Stimulated activated CD4-positive, alpha-beta T cell treated with anti-CD3 and anti-CD28 coated beads, Interleukin-12 subunit alpha, Interleukin-12 subunit beta, amount 100 ng/mL, for 24 hours (primary cell): Measurements from ENCODE around the gene HAUS8.

Experiments used
- DNase-seq, 2 experiments: peaks; one replicate each; pipeline ENCODE4 v3.0.0-alpha.2; 2020; ENCODE audit warnings: low read depth in 2 of 2

The HAUS8 gene

DNA sequence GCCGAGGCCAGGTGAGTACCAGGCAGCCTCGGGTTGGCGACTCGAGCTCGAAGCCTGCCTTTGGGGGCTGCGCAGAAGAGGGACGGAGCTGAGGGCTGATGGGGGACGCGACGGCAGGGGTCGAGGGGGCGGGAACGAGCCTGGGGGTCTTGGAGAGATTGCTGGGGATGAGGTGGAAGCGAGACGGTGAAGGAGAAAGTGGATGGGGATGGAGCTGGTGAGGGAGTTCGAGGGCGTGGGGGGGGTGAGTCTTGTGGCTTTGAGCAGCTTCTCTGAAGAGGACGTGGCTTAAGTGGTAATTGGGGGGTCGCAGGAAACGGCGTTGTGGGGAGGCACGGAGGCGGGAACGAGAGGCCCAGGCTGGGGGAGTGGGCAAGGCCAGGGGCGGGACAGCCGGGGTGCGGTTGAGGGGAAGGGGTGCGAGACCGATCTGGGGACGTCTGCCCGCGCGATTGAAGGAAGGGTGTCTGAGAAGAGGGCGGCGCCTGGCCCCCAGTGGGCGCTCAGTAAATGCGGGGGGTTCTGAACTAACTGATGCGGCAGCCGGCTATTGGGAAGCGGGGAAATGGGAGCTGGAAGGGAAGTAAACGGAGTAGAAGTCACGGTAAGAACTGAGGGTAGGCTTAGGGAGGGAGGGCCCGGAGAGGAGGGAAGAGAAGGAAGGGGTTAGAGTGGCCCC, 751 bp upstream of the HAUS8 start:
- peak in 1 of 2 experiments; percentile 26 for DNase-seq

- DNase-seq, result no peak
These were observed 618 bp downstream of the HAUS8 start for GRCh38 chr19:17074634-17075034.

DNA sequence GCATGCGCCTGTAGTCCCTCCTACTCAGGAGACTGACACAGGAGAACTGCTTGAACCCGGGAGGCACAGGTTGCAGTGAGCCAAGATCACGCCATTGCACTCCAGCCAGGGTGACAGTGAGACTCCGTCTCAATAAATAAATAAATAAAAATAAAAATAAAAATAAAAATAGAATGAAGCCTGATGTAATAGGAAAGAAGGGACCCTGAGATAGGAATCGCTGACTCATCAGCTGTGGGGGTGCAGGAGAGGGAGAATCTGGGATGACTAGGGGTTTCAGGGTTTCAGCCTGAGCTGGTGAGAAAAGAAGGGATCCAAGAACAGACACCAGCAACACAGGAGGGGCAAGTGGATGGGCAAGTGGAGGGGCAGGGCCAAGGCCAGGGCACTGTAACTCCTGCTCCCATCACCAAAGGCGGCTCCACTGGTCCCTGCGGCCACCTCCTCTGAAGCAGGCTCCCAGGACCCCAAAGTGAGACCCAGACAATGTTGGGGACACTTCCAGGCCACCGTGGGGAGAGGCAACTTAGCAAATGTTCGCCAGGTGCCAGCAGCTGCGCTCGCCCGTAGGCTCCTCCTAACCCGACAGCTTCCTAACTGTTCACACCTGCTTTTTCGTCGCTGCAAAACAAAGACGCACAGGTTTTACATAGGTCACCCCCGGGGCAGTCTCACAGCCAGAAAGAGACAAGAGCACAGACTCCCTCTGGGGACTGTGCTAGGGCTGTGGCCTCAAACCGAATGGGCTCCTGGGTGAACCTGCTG, 1.2 kb downstream of the HAUS8 start:
- DNase-seq, result no peak

DNA sequence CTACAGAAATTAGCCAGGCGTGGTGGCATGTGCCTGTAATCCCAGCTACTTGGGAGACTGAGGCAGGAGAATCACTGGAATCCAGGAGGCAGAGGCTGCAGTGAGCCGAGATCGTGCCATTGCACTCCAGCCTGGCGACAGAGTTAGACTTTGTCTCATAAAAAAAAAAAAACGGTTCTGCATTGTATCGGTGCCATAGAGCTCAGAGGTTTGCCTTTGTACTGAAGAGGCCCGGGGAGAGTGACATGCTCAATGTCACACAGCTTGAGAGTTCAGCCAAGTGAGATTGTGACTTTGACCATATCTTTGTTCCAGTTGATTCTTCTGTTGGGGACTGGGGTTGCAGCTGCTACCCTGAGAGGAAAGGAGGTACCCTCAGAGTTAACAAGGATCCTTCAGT, 4.3 kb downstream of the HAUS8 start:
- no peak for DNase-seq

DNA sequence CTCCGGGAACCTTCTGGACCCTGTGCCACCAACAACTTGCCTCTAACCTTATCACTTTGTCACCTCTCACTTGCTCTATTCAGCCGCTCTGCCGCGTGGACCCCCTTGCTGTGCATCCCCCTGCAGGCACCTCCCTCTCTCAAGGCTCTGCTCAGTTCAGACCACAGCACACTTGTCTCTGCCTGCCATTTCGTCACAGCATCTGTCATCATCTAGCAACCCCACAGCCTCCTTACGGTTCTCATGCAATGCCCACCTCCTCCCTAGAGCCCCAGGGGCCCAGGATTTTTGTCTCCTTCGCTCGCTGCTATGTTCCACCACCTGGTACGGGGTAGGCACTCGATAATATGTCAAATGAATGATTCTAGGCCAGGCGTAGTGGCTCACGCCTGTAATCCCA, 4.8 kb downstream of the HAUS8 start:
- no peak for DNase-seq

DNA sequence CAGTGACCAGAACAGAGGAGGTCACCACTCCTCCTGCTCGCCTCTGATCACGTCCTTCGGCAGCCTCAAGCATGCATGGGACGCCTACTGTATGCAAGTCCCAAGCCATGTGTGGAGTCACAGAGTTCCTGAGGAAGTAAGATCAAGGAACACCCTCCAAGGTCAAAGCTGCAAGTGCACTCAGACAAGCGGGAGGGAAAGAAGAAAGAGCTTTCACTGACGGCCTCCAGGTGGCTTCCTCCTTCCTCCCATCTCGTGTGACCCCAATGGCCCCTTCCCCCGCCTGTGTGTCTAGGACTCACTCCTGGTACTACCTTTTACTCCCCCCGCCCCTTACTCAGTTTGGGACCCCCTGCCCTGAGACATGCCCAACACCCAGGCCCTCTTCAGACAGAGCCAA, 6.1 kb downstream of the HAUS8 start:
- DNase-seq, result no peak

DNA sequence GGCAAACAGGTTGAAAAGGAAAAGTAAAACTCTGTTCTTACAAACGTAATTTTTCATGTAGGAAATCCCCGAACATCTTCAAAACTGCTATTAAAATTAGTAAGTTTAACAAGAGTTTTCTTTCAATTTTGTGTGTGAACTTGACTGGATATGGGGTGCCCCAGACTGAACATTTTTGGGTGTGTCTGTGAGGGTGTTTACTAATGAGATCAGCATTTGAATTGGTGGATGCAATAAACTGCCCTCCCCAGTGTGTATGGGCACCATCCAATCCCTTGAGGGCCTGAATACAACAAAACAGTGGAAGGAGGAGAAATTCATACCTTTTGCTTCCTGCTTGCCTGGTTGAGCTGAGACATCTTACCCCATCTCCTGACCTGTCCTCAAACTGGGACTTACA, 11.8 kb downstream of the HAUS8 start:
- DNase-seq, result no peak

DNA sequence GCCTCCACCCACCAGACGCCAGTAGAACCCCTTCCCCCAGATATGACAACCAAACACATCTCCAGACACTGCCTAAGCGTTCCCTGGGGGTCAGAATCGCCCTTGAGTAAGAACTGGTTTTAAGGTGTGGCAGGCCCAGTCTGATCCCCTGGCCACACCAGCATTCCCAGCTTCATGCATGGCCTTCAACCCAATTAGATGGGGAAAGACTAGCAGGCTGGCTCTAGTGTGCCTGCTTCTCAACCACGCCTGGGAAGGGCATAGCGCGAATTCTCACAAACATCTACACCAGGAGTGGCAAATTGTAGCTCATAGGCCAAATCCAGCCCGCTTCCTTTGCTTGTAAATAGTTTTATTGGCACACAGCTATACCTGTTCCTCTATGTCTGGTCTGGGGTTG, 13.6 kb downstream of the HAUS8 start:
- no peak for DNase-seq

DNA sequence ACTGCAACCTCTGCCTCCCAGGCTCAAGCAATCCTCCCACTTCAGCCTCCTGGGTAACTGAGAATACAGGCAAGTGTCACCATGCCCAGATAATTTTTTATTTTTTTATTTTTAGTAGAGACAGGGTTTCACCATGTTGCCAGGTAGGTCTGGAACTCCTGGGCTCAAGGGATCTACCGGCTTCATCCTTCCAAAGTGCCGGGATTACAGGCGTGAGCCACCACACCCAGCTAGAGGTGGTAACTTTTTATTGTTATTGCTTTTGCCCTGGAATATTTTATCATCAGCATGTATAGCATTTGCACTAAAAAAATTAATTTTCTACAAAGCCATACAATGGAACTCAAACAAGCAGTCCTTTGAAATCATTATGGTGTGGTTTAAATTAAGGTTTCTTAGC, 14.0 kb downstream of the HAUS8 start:
- no peak for DNase-seq

DNA sequence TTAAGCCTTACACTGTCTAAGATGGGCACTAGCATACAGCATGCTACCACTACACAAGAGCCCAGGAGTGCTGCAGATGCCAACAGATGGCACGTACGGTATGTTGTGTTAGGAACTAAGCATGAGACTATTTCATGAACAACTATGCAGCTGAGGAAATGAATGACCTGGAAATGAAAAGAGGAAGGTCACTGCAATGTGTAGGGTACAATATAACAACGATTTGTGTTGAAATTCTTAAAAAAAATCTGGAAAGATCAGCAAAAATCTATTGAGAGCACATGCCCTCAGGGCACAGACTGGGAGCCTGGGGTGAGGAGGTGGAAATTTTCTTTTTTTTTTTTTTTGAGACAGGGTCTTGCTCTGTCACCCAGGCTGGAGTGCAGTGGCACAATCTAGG, 14.4 kb downstream of the HAUS8 start:
- no peak for DNase-seq

GRCh38 chr19:17058236-17058635, 17.0 kb downstream of the HAUS8 start:
- DNase-seq, result no peak

DNA sequence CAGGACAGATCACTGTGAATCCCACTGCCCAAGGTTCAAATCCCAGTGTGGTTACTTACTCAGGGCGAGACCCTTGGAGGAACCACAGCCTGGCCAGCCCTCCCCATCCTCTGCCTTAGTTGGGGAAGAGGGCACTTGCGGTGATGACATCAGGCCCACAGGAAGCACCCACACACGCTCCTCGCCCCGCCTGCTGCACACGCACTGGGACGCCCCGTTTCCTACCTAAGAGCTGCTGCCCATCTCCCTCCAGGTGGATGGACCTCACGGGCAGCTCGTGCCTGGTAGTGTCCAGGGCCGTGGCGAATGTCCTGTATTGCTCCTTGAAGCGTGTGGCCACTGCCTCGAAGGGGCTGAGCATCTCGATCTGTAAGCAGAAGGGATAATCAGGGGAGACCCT, 19.6 kb downstream of the HAUS8 start:
- DNase-seq, result no peak

- no peak for DNase-seq
These were observed 20.5 kb downstream of the HAUS8 start for GRCh38 chr19:17054746-17055145.

DNA sequence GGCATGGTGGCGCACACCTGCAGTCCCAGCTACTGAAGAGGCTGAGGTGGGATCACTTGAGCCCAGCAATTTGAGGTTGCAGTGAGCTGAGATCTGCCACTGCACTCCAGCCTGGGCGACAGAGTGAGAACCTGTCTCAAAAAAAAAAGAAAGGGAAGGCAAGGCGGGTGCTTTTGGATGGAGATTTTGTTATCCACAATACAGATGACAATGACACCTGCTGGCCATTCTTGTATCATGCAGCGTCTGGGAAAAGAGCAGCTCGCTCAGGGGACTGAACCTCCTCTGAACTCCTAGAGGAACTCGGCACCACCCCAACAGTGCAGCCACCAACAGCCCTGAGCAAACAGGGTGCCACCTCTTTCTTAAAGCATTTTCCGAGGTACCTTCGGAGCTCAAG, 22.8 kb downstream of the HAUS8 start:
- DNase-seq, result no peak

GRCh38 chr19:17049711-17050280, 25.5 kb downstream of the HAUS8 start:
- DNase-seq, result no peak

DNA sequence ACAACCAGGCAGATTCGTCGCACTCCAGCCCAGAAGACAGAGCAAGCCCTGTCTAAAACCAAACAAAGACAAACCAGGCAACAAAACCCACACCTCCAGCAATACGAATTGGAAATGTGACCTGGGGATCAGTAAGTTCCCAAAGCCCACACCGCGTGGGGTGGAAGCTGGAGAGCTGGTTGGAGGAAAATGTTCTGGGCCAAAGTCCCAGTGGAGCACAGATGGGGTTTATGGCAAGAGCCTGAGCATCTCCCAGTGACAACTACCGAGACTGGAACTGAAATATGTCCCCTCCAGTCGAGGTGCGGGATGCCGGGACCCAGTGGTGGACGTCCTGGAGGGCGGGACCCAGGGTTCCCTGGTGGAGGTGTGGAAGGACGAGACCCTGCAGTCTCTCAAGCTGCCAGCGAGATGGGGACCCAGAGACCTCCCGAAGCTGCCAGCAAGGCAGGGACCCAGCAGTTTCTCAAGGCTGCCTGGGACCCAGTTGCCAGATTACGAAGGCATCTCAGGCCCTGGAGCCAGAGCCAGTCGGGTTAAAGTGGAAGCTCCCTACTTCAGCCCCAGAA, 26.3 kb downstream of the HAUS8 start:
- no peak for DNase-seq

DNA sequence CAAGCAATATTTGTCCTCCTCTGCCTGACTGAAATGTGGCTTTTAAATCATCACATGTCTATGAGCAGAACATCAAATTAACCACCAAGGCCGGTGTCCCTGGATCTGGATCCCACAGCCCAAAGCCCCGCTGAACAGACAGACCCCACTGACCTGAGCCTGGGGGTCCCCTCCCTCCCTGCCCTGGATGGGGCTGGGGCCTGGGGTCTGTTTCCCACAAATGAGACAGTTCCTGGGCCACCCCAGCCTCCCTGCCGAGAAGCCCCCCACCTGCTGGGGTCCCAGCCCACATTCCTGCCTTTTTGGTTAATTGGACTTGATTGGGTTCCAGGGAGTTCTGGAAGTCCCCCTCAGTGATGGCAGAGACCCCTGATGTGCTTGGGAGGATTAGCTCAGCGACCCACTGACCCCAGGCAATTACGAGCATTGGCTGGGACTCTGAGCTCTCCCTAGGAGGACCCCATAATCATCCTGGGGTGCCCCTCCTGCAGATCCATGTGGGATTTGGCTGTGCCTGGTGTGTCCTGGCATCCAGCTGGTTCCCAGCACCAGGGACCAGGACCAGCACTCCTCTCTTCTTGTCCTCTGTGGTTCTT, 29.2 kb downstream of the HAUS8 start:
- no peak for DNase-seq

DNA sequence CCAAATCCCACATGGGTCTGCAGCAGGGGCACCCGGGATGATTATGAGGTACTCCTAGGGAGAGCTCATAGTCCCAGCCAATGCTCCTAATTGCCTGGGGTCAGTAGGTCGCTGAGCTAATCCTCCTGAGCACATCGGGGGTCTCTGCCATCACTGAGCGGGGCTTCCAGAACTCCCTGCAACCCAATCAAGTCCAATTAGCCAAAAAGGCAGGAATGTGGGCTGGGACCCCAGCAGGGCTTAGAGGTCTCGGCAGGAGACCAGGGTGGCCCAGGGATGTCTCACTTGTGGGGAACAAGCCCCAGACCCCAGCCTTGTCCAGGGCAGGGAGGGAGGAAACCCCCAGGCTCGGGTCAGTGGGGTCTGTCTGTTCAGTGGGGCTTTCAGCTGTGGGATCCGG, 31.5 kb downstream of the HAUS8 start:
- DNase-seq, result no peak

DNA sequence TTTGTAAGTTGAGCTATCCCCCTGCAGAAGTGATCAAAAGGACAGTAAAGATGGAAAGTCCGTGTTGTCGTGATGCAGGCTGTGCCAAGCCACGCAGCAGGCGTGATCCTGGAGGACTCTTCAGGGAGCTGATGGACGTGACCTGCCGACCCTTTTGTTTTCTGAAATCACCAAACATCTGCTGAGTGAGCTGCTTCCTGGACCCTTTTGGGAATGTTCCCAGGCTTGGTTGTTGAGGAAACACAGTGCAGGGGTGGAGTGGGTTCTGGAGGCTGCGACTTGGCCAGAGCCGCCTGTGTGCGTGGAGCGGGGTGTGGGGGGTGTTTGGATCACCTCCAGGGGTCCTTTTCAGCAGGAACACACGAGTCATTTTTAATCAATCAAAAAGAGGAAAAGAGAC, 33.3 kb downstream of the HAUS8 start:
- DNase-seq, result no peak

DNA sequence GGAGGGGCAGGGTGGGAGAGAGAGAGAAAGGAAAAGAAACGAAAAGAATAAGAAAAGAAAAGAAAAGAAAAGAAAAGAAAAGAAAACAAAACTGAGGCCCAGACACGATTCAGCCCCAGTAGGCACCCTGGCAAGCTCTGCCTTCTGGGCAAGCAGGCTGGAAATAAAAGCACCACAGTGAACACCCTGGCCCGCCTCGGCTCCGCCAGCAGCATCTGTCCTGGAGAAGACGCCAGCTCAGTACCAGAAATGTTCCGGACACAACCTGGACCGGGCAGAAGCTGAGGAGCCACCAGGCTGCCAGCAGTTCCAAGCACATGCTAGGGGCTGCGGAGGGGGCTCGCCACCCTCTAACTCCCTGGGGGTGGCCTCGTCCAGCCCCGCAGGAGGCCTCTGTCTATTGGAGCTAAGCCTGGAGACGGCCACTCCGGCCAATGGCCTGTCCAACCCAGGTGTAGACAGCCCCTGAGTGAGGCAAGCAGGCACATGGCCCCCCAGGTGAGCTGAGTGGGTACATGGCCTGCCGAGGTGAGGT, 37.2 kb downstream of the HAUS8 start:
- DNase-seq, result no peak

DNA sequence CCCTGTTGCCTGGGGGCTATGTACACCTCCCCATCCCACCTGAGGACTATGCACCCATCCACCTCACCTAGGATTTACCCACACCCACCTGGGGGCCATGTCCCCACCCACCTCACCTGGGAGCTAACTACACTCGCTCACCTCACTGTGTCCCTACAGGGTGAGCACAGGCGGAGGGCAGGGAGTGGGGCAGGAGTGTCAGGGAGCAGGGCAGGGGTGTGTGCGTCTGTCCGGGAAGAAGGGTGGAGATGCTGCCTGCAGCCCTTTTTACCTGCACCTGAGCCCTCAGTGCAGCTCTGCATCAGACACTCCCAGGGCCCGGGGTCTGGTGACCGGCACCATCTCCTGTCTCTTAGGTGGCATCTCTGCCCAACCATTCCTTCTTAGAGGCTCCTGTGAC, 38.1 kb downstream of the HAUS8 start:
- DNase-seq, result no peak

GRCh38 chr19:17036640-17037039, 38.6 kb downstream of the HAUS8 start:
- no peak for DNase-seq
